NT2/D1 (cell line): Measurements from ENCODE around the gene CIC.

Experiments
- DNase-seq: peaks from one replicate; pipeline ENCODE4 v3.0.0-alpha.2; 2011; ENCODE audit warnings: low read depth, low spot score
- H3K27me3 ChIP-seq: 2 replicates; pipeline ENCODE4 v1.6.0; 2011; ENCODE audit warnings: mild to moderate bottlenecking; ENCODE audit not compliant: insufficient read length, insufficient read depth
- H3K36me3 ChIP-seq: 2 replicates; pipeline ENCODE4 v1.6.1; 2011; ENCODE audit warnings: mild to moderate bottlenecking, low read length, mixed read lengths; ENCODE audit not compliant: insufficient read depth, insufficient read length
- H3K4me1 ChIP-seq: 2 replicates; pipeline ENCODE4 v1.5.1; 2011; ENCODE audit not compliant: insufficient read depth, insufficient read length
- H3K4me3 ChIP-seq: 2 replicates; pipeline ENCODE4 v1.5.1; 2011; ENCODE audit warnings: low read depth; ENCODE audit not compliant: insufficient read length
- H3K9ac ChIP-seq: 2 replicates; pipeline ENCODE4 v1.6.0; 2011; ENCODE audit warnings: low read depth; ENCODE audit not compliant: insufficient read length
- H3K9me3 ChIP-seq: 2 replicates; pipeline ENCODE4 v1.5.1; 2011; ENCODE audit warnings: mild to moderate bottlenecking, low read length; ENCODE audit not compliant: insufficient read depth
- SUZ12 ChIP-seq: IDR thresholded peaks from 2 replicates; pipeline ENCODE4 v1.6.1; 2011; ENCODE audit not compliant: insufficient read length, insufficient read depth; ENCODE audit errors: extremely low read depth
- YY1 ChIP-seq: IDR thresholded peaks from 2 replicates; pipeline ENCODE4 v1.6.1; 2011; ENCODE audit not compliant: insufficient read length, insufficient read depth
- ZNF274 ChIP-seq: IDR thresholded peaks from 2 replicates; pipeline ENCODE4 v1.6.1; 2011; ENCODE audit warnings: mild to moderate bottlenecking, low read depth, low read length

CIC gene

DNA sequence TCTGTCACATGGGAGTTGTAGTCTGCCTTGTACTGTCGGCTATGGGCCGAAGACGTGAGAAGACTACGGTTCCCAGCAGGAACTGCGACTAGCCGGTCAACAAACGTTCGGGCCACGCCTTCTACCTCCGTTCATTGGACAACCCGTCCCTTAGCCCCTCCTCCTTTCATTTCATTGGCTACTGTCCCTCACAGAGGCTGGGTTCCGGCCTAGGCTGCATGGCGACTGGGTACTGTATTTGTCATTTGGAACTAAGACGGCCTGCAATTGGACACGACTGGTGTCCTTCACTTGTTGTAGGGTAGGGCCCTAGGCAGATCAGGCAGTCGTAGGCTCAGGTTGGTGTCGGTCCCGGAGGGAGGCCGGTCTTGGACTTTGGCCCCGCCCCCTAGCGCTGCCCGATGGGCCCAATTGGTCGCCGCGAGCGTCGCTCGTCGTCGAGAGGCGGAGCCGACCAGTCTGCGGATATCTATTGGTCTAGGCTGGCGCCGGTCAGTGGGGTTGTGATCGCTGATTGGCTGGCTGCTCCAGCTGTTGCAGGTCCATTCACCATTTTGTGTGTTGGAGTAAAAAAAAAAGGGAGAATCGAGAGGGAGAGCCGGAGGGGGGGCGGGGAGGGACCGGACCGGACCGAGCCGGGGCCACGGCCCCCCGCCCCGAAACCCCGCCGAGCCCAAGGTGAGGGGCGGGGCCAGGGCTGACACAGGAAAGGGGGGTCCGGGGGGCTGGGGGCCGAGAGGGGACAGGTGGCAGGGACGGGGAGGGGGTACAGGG is at the start of gene CIC:
Gene CIC, plus strand, starts transcription at position 549 of the 774 bp plus-strand sequence. CDS start 2,532 bp downstream, outside the sequence.
- peak; percentile 97 for DNase-seq
- Histone ChIP-seq H3K27me3 (no peaks in the 10 kb centered on the region), H3K4me3 (peak within 1 kb of the TSS; percentile 88), H3K9ac (peak within 1 kb of the TSS; percentile 90), H3K9me3 (no peaks in the 10 kb centered on the region), H3K36me3 (peaks cover 26% of the 10 kb centered on the region), H3K4me1 (peaks cover 2% of the 10 kb centered on the region)
- no peak for TF ChIP-seq YY1
- TF ChIP-seq ZNF274: no peak
- no peak for TF ChIP-seq SUZ12

DNA sequence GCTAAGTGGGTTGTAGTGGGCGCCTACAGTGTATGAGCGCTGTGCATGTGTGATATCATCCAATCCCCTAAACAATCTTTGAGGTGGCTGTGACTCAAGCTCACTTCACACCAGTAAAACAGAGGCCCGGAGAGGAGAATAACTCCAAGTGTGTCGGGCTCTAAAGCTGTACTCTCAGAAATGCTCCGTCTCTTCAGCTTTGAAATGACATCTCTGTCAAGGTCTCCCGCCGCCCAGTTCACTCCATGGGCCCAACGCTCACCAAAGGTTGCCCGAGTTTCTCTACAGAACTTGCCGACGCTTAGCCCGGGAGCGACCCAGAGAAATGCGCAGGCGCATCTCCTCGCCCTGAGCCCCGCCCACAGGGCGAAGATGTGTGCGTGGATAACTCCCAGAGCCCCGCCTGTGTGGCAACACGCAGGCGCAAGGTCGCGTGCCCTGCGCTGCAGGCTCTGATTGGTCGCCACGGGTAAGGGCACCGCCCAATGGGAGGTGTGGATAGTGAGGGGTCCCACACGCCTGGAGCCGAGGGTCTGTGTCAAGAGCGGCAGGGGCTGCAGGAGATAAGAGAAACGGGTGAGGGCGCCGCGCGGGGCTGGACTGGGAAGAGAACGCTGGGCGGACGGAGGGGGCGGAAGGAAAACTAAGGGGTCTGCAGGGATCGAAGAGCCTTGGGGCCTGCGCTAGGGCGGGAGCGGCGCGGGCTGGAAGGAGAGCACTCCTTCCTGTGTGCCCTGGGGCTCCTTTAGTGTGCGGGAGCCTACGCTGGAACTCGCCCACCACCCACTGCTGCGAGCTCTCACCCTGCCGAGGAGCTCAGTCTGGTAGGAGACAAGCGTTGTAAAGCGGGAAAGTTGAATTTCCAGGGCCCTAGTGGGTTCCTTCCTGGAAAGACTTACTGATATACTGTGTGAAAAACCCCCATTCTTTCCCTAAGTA is 49.0 kb upstream of the CIC start, which contains the start of gene ZNF526:
Gene ZNF526, plus strand, starts transcription at position 501 of the 939 bp plus-strand sequence. CDS start 4,092 bp downstream, outside the sequence.
- Histone ChIP-seq H3K9me3 (no peaks in the 10 kb centered on the region), H3K4me1 (peaks cover 11% of the 10 kb centered on the region), H3K9ac (peak within 1 kb of the TSS; percentile 95), H3K27me3 (no peaks in the 10 kb centered on the region), H3K36me3 (peaks cover 30% of the 10 kb centered on the region), H3K4me3 (peak within 1 kb of the TSS; percentile 89)
- peak; percentile 92 for DNase-seq
- no peak for TF ChIP-seq SUZ12
- no peak for TF ChIP-seq ZNF274
- TF ChIP-seq YY1: no peak

DNA sequence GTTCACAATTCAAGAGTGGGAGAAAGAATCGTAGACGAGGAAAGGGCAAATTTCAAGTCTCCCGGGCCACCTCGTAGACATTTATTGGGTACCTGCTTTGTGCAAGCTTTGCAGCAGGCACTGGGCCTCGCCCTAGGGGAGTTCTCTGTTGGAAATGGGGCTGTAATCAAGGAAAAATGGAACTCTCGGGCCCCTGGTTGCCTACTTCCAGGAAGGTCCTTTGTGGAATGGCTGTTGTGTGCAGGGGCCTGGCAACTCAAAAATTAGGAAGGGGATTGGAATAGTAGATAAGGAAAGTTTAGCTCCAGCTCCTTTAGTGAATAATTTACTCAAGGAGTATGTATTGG is 48.3 kb upstream of the CIC start:
- no peaks in the 10 kb centered on the region for H3K27me3 ChIP-seq
- H3K4me3 ChIP-seq: peak overlapping the region; percentile 89
- no peak for DNase-seq
- peak overlapping the region; percentile 95 for H3K9ac ChIP-seq
- H3K9me3 ChIP-seq: no peaks in the 10 kb centered on the region
- H3K36me3 ChIP-seq: peaks cover 31% of the 10 kb centered on the region
- TF ChIP-seq YY1: no peak
- TF ChIP-seq ZNF274: no peak
- no peak for TF ChIP-seq SUZ12
- peaks cover 9% of the 10 kb centered on the region for H3K4me1 ChIP-seq

DNA sequence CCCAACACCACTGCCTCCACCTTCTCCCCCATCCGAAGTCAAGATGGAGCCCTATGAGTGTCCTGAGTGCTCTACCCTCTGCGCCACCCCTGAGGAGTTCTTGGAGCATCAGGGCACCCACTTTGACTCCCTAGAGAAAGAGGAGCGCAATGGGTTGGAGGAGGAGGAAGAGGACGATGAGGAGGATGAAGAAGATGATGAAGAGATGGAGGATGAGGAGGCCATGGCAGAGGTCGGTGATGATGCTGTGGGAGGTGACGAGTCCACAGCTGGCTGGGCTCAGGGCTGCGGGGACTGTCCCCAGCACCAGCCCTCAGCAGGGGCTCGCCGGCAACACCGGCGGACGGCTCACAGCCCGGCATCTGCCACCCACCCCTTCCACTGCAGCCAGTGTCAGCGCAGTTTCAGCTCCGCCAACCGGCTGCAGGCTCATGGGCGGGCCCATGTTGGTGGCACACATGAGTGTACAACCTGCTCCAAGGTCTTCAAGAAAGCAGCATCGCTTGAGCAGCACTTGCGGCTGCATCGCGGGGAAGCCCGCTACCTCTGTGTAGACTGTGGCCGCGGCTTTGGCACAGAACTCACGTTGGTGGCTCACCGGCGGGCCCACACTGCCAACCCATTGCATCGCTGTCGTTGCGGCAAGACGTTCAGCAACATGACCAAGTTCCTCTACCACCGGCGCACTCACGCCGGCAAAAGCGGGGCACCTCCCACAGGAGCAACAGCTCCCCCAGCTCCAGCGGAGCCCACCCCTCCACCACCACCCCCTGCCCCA is 43.9 kb upstream of the CIC start:
- H3K9me3 ChIP-seq: no peaks in the 10 kb centered on the region
- no peak overlapping the region for H3K4me3 ChIP-seq
- H3K9ac ChIP-seq: no peak overlapping the region
- peaks cover 68% of the 10 kb centered on the region for H3K36me3 ChIP-seq
- no peaks in the 10 kb centered on the region for H3K27me3 ChIP-seq
- DNase-seq: no peak
- H3K4me1 ChIP-seq: no peaks in the 10 kb centered on the region
- TF ChIP-seq ZNF274: no peak

- Histone ChIP-seq H3K27me3 (no peaks in the 10 kb centered on the region), H3K9me3 (no peaks in the 10 kb centered on the region), H3K9ac (no peak overlapping the region), H3K36me3 (peaks cover 72% of the 10 kb centered on the region), H3K4me1 (no peaks in the 10 kb centered on the region), H3K4me3 (no peak overlapping the region)
- no peak for TF ChIP-seq YY1
- TF ChIP-seq ZNF274: no peak
- TF ChIP-seq SUZ12: no peak
- no peak for DNase-seq
These were observed 43.2 kb upstream of the CIC start for GRCh38 chr19:42225718-42226292.

- no peak overlapping the region for H3K9ac ChIP-seq
- TF ChIP-seq YY1 (no peak), SUZ12 (no peak), ZNF274 (no peak)
- no peaks in the 10 kb centered on the region for H3K27me3 ChIP-seq
- H3K4me1 ChIP-seq: no peaks in the 10 kb centered on the region
- DNase-seq: no peak
- H3K4me3 ChIP-seq: no peak overlapping the region
- no peaks in the 10 kb centered on the region for H3K9me3 ChIP-seq
- H3K36me3 ChIP-seq: peaks cover 83% of the 10 kb centered on the region
These were observed 42.2 kb upstream of the CIC start for GRCh38 chr19:42226886-42227285.
